ENCODE data around the gene TLN1. TPM values are rescaled to one million over a fixed set of nuclear protein-coding genes. Genes with fewer than 3 reads are reported as not detected.

TLN1 gene
- total RNA-seq, 2 experiments from 2014 or later = 149 to 151 TPM

DNA sequence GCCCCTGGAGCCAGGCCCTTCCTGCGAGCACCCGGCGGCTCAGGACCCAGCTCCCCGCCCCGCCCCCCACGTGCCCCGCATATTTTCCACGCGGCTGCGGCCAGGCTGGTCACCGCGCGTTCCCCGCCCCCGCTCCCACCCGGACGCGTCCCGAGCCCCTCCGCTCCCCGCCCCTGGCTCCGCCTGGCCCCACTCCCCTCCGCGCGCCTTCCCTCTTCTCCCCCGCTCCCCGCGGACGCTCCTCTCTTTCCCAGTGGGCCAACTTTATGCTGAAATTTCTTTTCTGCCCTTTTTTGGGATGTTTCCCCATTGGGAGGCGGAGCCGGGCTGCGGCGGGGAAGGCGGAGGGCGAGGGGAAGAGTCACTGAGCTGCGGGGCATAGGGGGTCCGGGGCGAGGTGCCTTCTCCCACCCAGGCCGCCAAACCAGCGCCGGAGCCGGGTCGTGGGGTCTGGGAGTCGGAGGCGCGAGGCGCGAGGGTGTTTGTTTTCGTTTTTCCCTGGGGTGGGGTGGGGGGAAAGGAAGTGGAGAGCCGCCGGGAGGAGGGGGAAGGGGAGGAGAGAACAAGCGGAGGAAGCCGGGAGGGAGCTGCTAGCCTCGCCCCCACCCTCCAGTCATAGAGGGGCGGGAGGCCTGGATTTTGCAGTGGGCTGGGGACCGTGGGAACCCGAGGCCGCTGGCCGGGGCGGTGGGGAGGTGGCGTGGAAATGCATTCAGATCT is 41.2 kb downstream of the TLN1 start:
- H3K4me3 Mint-ChIP-seq = peak overlapping the region; percentile 92
- TF ChIP-seq, protein P1, sequence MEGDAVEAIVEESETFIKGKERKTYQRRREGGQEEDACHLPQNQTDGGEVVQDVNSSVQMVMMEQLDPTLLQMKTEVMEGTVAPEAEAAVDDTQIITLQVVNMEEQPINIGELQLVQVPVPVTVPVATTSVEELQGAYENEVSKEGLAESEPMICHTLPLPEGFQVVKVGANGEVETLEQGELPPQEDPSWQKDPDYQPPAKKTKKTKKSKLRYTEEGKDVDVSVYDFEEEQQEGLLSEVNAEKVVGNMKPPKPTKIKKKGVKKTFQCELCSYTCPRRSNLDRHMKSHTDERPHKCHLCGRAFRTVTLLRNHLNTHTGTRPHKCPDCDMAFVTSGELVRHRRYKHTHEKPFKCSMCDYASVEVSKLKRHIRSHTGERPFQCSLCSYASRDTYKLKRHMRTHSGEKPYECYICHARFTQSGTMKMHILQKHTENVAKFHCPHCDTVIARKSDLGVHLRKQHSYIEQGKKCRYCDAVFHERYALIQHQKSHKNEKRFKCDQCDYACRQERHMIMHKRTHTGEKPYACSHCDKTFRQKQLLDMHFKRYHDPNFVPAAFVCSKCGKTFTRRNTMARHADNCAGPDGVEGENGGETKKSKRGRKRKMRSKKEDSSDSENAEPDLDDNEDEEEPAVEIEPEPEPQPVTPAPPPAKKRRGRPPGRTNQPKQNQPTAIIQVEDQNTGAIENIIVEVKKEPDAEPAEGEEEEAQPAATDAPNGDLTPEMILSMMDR (IDR thresholded peaks at IDR 0.05) = no peak
- Histone ChIP-seq H3K4me3 (ENCODE audit: low read length) (peak overlapping the region; percentile 88), H3K36me3 (ENCODE audit: insufficient read depth, low read length) (no peaks in the 10 kb centered on the region), H3K4me1 (ENCODE audit: insufficient read depth, low read length) (peaks cover 26% of the 10 kb centered on the region), H3K27ac (ENCODE audit: low read depth in 1 of 2, low read length in 2 of 2) (peak overlapping the region; percentile 40 to 55), H3K9me3 (ENCODE audit: control insufficient read depth in 1 of 2, insufficient read depth in 1 of 2, low read length in 2 of 2) (no peaks in the 10 kb centered on the region), H3K27me3 (ENCODE audit: control insufficient read depth in 1 of 2, insufficient read depth in 2 of 2, low read length in 2 of 2) (no peaks in the 10 kb centered on the region)
- intact Hi-C loops (cut with DNase I, micrococcal nuclease) = no loop called here
- no peaks in the 10 kb centered on the region for H3K27me3 Mint-ChIP-seq
- DNase-seq = peak in 8 of 14 experiments; percentile 12 to 57 (median 38)
- peak; percentile 63 for ATAC-seq (ENCODE audit: poor library complexity)
- H3K36me3 Mint-ChIP-seq (ENCODE audit: low read depth) = no peaks in the 10 kb centered on the region
- ChIA-PET POLR2A (interaction anchor here (0.7 to 2.3 kb wide), 12 partner anchors 13 to 71 kb away, joined by 3 to 10 read pairs (median 4); partner anchors contain the start of genes ARHGEF39, CCDC107, CREB3 and RMRP), CTCF (interaction anchor here (1.2 to 1.8 kb wide), 3 partner anchors 23 to 74 kb away, joined by 3 to 5 read pairs (median 3); no protein-coding TSS in a partner anchor)
- peaks cover 28% of the 10 kb centered on the region for H3K4me1 Mint-ChIP-seq (ENCODE audit: low read depth)
- H3K27ac Mint-ChIP-seq = peak overlapping the region; percentile 73
- no peaks in the 10 kb centered on the region for H3K9me3 Mint-ChIP-seq

DNA sequence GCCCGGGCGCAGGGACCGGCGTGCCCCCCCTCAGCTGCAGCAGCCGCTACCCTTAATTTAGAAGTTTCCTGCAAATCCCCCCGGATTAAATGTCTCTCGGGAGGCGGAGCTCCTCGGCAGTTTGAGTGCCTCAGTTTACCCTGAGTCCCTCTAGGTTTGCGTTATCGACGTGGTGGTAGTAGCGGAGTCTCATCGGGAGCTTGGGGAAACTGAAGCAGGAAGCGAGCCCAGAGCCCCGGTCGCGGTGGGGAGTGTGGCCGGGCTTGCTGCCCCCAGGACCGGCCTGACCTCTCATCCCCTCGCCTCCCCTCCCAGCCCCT is 41.7 kb downstream of the TLN1 start:
- H3K9me3 Mint-ChIP-seq = no peaks in the 10 kb centered on the region
- TF ChIP-seq, protein P1 (IDR thresholded peaks at IDR 0.05) = no peak
- no peak for DNase-seq

DNA sequence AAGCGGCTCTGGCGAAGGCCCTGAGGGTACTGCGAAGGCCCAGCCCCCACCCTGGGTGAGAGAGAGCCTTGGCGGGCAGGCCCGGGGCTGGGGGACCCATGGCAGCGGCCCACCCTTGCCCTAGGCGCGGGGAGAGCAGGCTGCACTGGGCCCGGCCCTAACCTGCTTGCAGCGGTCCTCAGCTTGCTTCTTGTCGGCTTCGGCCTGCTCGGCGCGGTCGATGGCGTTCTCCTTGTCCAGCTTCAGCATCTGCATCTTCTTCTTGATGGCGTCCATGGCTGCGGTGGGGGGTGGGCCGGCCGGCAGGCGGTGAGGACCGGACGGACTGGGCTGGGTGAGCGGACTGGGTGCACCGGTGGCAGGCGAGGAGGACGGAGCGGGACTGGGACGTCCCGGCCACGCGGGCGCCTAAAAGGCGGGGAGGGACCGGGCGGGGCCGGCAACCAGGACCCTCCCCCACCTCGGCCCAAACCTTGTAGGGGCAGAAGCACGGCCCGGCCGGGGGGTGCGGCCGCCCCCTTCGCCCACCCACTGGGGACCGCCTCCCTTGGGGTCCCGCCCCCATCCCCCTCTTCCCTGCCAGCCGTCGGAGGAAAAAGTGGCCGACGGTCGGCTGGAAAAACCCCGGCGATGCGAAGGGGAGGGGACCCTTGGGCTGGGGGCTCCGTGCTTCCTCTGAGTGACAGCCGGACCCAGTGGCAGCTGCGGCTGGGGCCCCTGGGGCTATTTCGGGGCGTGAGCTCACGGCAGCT is 42.3 kb downstream of the TLN1 start, which contains the start of gene TPM2:
TPM2 (minus strand) TSS at position 384 of the 752 bp plus-strand sequence; CDS start at position 276, 108 bp downstream.
- CTCF ChIA-PET = interaction anchor here (1.8 kb wide), 1 partner anchor 42 kb away, joined by 5 read pairs; no protein-coding TSS in a partner anchor
- TF ChIP-seq, protein P1 (IDR thresholded peaks at IDR 0.05) = no peak
- intact Hi-C loops (cut with DNase I, micrococcal nuclease) = no loop called here

More for the DNA sequence above, 41.7 kb downstream of the TLN1 start:
- H3K27me3 ChIP-seq (ENCODE audit: control insufficient read depth in 1 of 2, insufficient read depth in 2 of 2, low read length in 2 of 2) = no peaks in the 10 kb centered on the region
- Mint-ChIP-seq H3K36me3 (ENCODE audit: low read depth) (no peaks in the 10 kb centered on the region), H3K4me1 (ENCODE audit: low read depth) (peaks cover 28% of the 10 kb centered on the region), H3K27me3 (no peaks in the 10 kb centered on the region), H3K27ac (no peak overlapping the region), H3K4me3 (peak overlapping the region; percentile 82)
- intact Hi-C loops (cut with DNase I, micrococcal nuclease) = no loop called here
- peak overlapping the region; percentile 88 for H3K4me3 ChIP-seq (ENCODE audit: low read length)
- ChIA-PET CTCF (interaction anchor here (1.2 to 1.8 kb wide), 3 partner anchors 24 to 73 kb away, joined by 3 to 5 read pairs (median 3); no protein-coding TSS in a partner anchor), POLR2A (interaction anchor here (0.8 to 2.3 kb wide), 10 partner anchors 25 to 58 kb away, joined by 3 to 10 read pairs (median 6); partner anchors contain the start of genes ARHGEF39, CCDC107, CREB3 and RMRP)
- no peak overlapping the region for H3K27ac ChIP-seq (ENCODE audit: low read depth in 1 of 2, low read length in 2 of 2)
- no peaks in the 10 kb centered on the region for H3K36me3 ChIP-seq (ENCODE audit: insufficient read depth, low read length)
- peaks cover 26% of the 10 kb centered on the region for H3K4me1 ChIP-seq (ENCODE audit: insufficient read depth, low read length)
- H3K9me3 ChIP-seq (ENCODE audit: control insufficient read depth in 1 of 2, insufficient read depth in 1 of 2, low read length in 2 of 2) = no peaks in the 10 kb centered on the region
- ATAC-seq (ENCODE audit: poor library complexity) = no peak

More for the DNA sequence above, 42.3 kb downstream of the TLN1 start, which contains the start of gene TPM2:
- no peaks in the 10 kb centered on the region for H3K36me3 Mint-ChIP-seq (ENCODE audit: low read depth)
- no peaks in the 10 kb centered on the region for H3K9me3 Mint-ChIP-seq
- ATAC-seq (ENCODE audit: poor library complexity) (peak; percentile 10), DNase-seq (peak in 1 of 14 experiments; percentile 26)
- H3K9me3 ChIP-seq (ENCODE audit: control insufficient read depth in 1 of 2, insufficient read depth in 1 of 2, low read length in 2 of 2) = no peaks in the 10 kb centered on the region
- peak within 1 kb of the TSS; percentile 92 for H3K4me3 Mint-ChIP-seq
- H3K27me3 Mint-ChIP-seq = no peaks in the 10 kb centered on the region
- peak within 1 kb of the TSS; percentile 73 for H3K27ac Mint-ChIP-seq
- peak within 1 kb of the TSS; percentile 88 for H3K4me3 ChIP-seq (ENCODE audit: low read length)
- H3K4me1 ChIP-seq (ENCODE audit: insufficient read depth, low read length) = peaks cover 26% of the 10 kb centered on the region
- no peaks in the 10 kb centered on the region for H3K36me3 ChIP-seq (ENCODE audit: insufficient read depth, low read length)
- peaks cover 28% of the 10 kb centered on the region for H3K4me1 Mint-ChIP-seq (ENCODE audit: low read depth)
- peak within 1 kb of the TSS; percentile 40 to 55 for H3K27ac ChIP-seq (ENCODE audit: low read depth in 1 of 2, low read length in 2 of 2)
- H3K27me3 ChIP-seq (ENCODE audit: control insufficient read depth in 1 of 2, insufficient read depth in 2 of 2, low read length in 2 of 2) = no peaks in the 10 kb centered on the region
- POLR2A ChIA-PET = interaction anchor here (1.3 to 2.3 kb wide), 6 partner anchors 25 to 59 kb away, joined by 3 to 10 read pairs (median 7); partner anchors contain the start of gene ARHGEF39
